K562 (cell line): ENCODE data around the gene USP19. TPM values are rescaled to one million over a fixed set of nuclear protein-coding genes. Genes with fewer than 3 reads are reported as not detected.

Source experiments
- ATAC-seq: fragments of 200-7000 bp; cut with Tn5 transposase; 3 replicates; pipeline ENCODE4 v1.9.1; 2020; ENCODE audit warnings: moderate library complexity
- BruUV-seq: library from RNA; stranded (reverse); fragments of 400-500 nt; replicated peaks from 2 replicates; lab custom pipeline; 2021; lab: Mats Ljungman, UMichigan
- CTCF ChIA-PET: fragments of 300-600 bp; formaldehyde crosslinking; extraction: SDS; loops from one replicate; lab custom pipeline; 2021; ENCODE audit warnings: low intra/inter-chr PET ratio; lab: Yijun Ruan, JAX
- POLR2A ChIA-PET: fragments of 300-600, 350-650 bp; sonication (Branson Sonifier 250); formaldehyde crosslinking; extraction: SDS; loops from one replicate; lab custom pipeline; 2021; ENCODE audit warnings: antibody characterized with exemption, inconsistent platforms; lab: Yijun Ruan, JAX
- DNase-seq, 4 experiments: peaks; one replicate each; pipeline versions ENCODE4 v3.0.0 to v3.0.0-alpha.2; 2011 to 2018; ENCODE audit warnings: low spot score in 3 of 4, mixed read lengths in 3 of 4; ENCODE audit errors: extremely low read depth in 1 of 4
- FAIRE-seq: peaks from 2 replicates; lab custom pipeline; 2011; peaks lifted over from hg19 to GRCh38; lab: Jason Lieb, UNC
- H2AFZ ChIP-seq: 2 replicates; pipeline ENCODE4 v1.6.0; 2011; ENCODE audit warnings: low read depth, low read length, control low read depth, inconsistent platforms
- H3K27ac ChIP-seq: fragments of 200-600 bp; 3 replicates; pipeline ENCODE4 v1.8.0; 2011; ENCODE audit warnings: low read depth, mild to moderate bottlenecking, control low read depth, inconsistent platforms, low read length, moderate library complexity, mixed read lengths; ENCODE audit errors: extremely low read depth
- H3K27me3 ChIP-seq, 2 experiments: fragments of 300-600 bp in 1 of 2; 2 replicates in 1 of 2; 3 replicates in 1 of 2; pipeline versions ENCODE4 v1.6.0 to v1.8.0; 2011; ENCODE audit warnings: inconsistent platforms in 2 of 2, low read length in 2 of 2, mild to moderate bottlenecking in 1 of 2, mixed read lengths in 1 of 2, moderate library complexity in 1 of 2; ENCODE audit not compliant: control insufficient read depth in 2 of 2, insufficient read depth in 2 of 2
- H3K36me3 ChIP-seq: fragments of 300-600 bp; 3 replicates; pipeline ENCODE4 v1.8.0; 2011; ENCODE audit warnings: mild to moderate bottlenecking, low read length, inconsistent platforms; ENCODE audit not compliant: control insufficient read depth, insufficient read depth
- H3K4me1 ChIP-seq, 2 experiments: fragments of 200-600 bp in 1 of 2; replicated peaks in 1 of 2; 2 replicates in 1 of 2; 3 replicates in 1 of 2; pipeline versions ENCODE4 v1.5.1 to v1.8.0; 2011; ENCODE audit warnings: inconsistent platforms in 2 of 2, low read length in 2 of 2, mild to moderate bottlenecking in 1 of 2, mixed read lengths in 1 of 2, moderate library complexity in 1 of 2; ENCODE audit not compliant: control insufficient read depth in 2 of 2, insufficient read depth in 2 of 2
- H3K4me2 ChIP-seq: 2 replicates; pipeline ENCODE4 v1.6.1; 2011; ENCODE audit warnings: low read length, control low read depth, inconsistent platforms, mixed read lengths; ENCODE audit not compliant: insufficient read depth
- H3K4me3 ChIP-seq: fragments of 200-600 bp; sonication (generic), shearing (Covaris generic); 2 replicates; pipeline ENCODE4 v1.5.1; 2016; ENCODE audit warnings: control low read depth, inconsistent platforms
- H3K79me2 ChIP-seq: fragments of 200-600 bp; 3 replicates; pipeline ENCODE4 v1.8.0; 2011; ENCODE audit warnings: low read length, inconsistent platforms; ENCODE audit not compliant: control insufficient read depth, insufficient read depth
- H3K9ac ChIP-seq, 2 experiments: 2 replicates each; pipeline versions ENCODE4 v1.6.0 to v1.6.1; 2011; ENCODE audit warnings: low read depth in 2 of 2, low read length in 2 of 2, control low read depth in 1 of 2, inconsistent platforms in 1 of 2, mild to moderate bottlenecking in 1 of 2, mixed read lengths in 1 of 2; ENCODE audit not compliant: insufficient read depth in 1 of 2
- H3K9me1 ChIP-seq: one replicate; pipeline ENCODE4 v1.6.0; 2011; ENCODE audit warnings: inconsistent platforms, mild to moderate bottlenecking, low read length, moderate library complexity; ENCODE audit not compliant: control insufficient read depth, insufficient read depth
- H3K9me3 ChIP-seq: replicated peaks from 2 replicates; pipeline ENCODE4 v1.5.1; 2011; ENCODE audit warnings: low read depth, low read length, inconsistent platforms; ENCODE audit not compliant: control insufficient read depth, insufficient read depth
- H4K20me1 ChIP-seq: replicated peaks from 2 replicates; pipeline ENCODE4 v1.6.1; 2011; ENCODE audit warnings: low read length, inconsistent platforms, mixed read lengths; ENCODE audit not compliant: control insufficient read depth, insufficient read depth
- CREM ChIP-seq: IDR thresholded peaks from 2 replicates; pipeline ENCODE4 v1.6.1; 2014; ENCODE audit warnings: antibody characterized with exemption, low read depth
- DDX20 ChIP-seq: fragments of 450-650 bp; IDR thresholded peaks from 2 replicates; pipeline ENCODE4 v1.6.1; 2016; ENCODE audit warnings: missing genetic modification characterization, low read depth, mild to moderate bottlenecking, missing compliant biosample characterization, moderate library complexity
- EP400 ChIP-seq: fragments of 450-650 bp; IDR thresholded peaks from 2 replicates; pipeline ENCODE4 v1.6.1; 2017; ENCODE audit warnings: antibody characterized with exemption, mild to moderate bottlenecking, moderate library complexity
- FOXA1 ChIP-seq: fragments of 450-650 bp; IDR thresholded peaks from 2 replicates; pipeline ENCODE4 v1.6.1; 2016; ENCODE audit warnings: mild to moderate bottlenecking, borderline replicate concordance
- JUND ChIP-seq, 2 experiments: IDR thresholded peaks; 2 replicates in 1 of 2; 3 replicates in 1 of 2; pipeline ENCODE4 v1.6.1; 2011; ENCODE audit warnings: borderline replicate concordance in 2 of 2, low read depth in 2 of 2, low read length in 2 of 2, improper control_type of control experiment in 1 of 2, missing biosample characterization in 1 of 2, missing genetic modification characterization in 1 of 2, missing genetic modification reagents in 1 of 2
- LCOR ChIP-seq: sonication (generic); formaldehyde crosslinking; IDR thresholded peaks from 2 replicates; pipeline ENCODE4 v1.8.0; 2022; ENCODE audit warnings: mild to moderate bottlenecking, missing genetic modification reagents
- NCOA4 ChIP-seq: fragments of 450-650 bp; IDR thresholded peaks from 2 replicates; pipeline ENCODE4 v1.6.1; 2018; ENCODE audit warnings: mild to moderate bottlenecking; ENCODE audit not compliant: partially characterized antibody
- RB1 ChIP-seq: fragments of 450-650 bp; IDR thresholded peaks from 2 replicates; pipeline ENCODE4 v1.6.1; 2017; ENCODE audit warnings: low read depth, mild to moderate bottlenecking
- SNRNP70 ChIP-seq: fragments of 200-400 bp; formaldehyde crosslinking; optimal IDR thresholded peaks from 2 replicates; pipeline ENCODE3; 2017; ENCODE audit warnings: low read depth, low read length
- SUPT5H ChIP-seq: fragments of 450-650 bp; IDR thresholded peaks from 2 replicates; pipeline ENCODE4 v1.6.1; 2016
- TCF7L2 ChIP-seq: fragments of 150-350 bp; IDR thresholded peaks from 2 replicates; pipeline ENCODE4 v1.6.1; 2016; ENCODE audit warnings: low read depth, mild to moderate bottlenecking, low read length, moderate library complexity
- TCFL5 ChIP-seq: fragments of 250-450 bp; sonication (Bioruptor Pico); conservative IDR thresholded peaks from 2 replicates; pipeline ENCODE4 v1.6.1; 2021; ENCODE audit warnings: mild to moderate bottlenecking, moderate library complexity, matching md5 sums
- TFAP4 ChIP-seq: sonication (generic); formaldehyde crosslinking; IDR thresholded peaks from 2 replicates; pipeline ENCODE4 v1.8.0; 2022; ENCODE audit warnings: missing genetic modification reagents, mild to moderate bottlenecking, moderate library complexity, borderline replicate concordance
- THRB ChIP-seq: fragments of 450-650 bp; formaldehyde crosslinking; conservative IDR thresholded peaks from 2 replicates; pipeline ENCODE4 v1.4.0; 2022; ENCODE audit warnings: mild to moderate bottlenecking, missing genetic modification characterization
- ZNF584 ChIP-seq: fragments of 200-800 bp; sonication (Bioruptor generic); IDR thresholded peaks from 2 replicates; pipeline ENCODE4 v1.6.1; 2016; ENCODE audit warnings: low read depth, mild to moderate bottlenecking, missing genetic modification characterization, missing compliant biosample characterization
- WGBS: fragments of 100-300 bp; shearing (Covaris generic); methylation state at CpG from one replicate; pipeline ENCODE4 v1.1.6; 2016; ENCODE audit warnings: low coverage, mixed read lengths; ENCODE audit not compliant: insufficient coverage; ENCODE audit errors: missing lambda C conversion rate; 5-methylcytosine and 5-hydroxymethylcytosine counted together
- in situ Hi-C: fragments of 300-500 bp; cut with MboI; formaldehyde crosslinking; loops from 4 replicates; pipeline ENCODE4 v1.15.0; 2018; ENCODE audit warnings: inconsistent platforms, mixed read lengths
- intact Hi-C: fragments of 100-400 bp; cut with micrococcal nuclease; formaldehyde crosslinking; loops from 2 replicates; pipeline ENCODE4 v1.14.2; 2022
- polyA plus RNA-seq, 8 experiments: library from polyadenylated mRNA; depleted of rRNA in 4 of 8; stranded (reverse) in 5 of 8; unstranded in 3 of 8; fragments of >200 nt; fragmentation: Nextera tagmentation in 2 of 8; fragmentation: Illumina TruSeq in 1 of 8; extraction: Ambion mirVana in 2 of 8; extraction: Trizol in 1 of 8; gene quantifications; 2 replicates each; pipeline versions ENCODE4 v1.2.1 to v1.2.3, GENCODE V29; 2011 to 2014; ENCODE audit warnings: inconsistent platforms in 1 of 8, missing spikeins in 1 of 8
- total RNA-seq, 7 experiments: library from RNA; depleted of rRNA in 6 of 7; stranded (reverse); fragments of >200 nt in 6 of 7; fragmentation: Illumina TruSeq in 2 of 7; extraction: Trizol in 2 of 7; gene quantifications; 2 replicates each; pipeline versions ENCODE4 v1.2.1 to v1.2.3, GENCODE V29; 2011 to 2021; ENCODE audit warnings: low replicate concordance in 1 of 7

Gene USP19
- total and polyA plus RNA-seq, 9 of the 15 experiments (the other 6 are each of a cell fraction or from before 2014, with no cell fraction given): 0.24 to 65.9 (median 36.9) TPM

GRCh38 chr3:49119036-49119435, 1.6 kb downstream of the USP19 start:
- POLR2A ChIA-PET: no interaction called here
- peaks cover 55% of the 10 kb centered on the region for H3K36me3 ChIP-seq
- CTCF ChIA-PET: no interaction called here

More at GRCh38 chr3:49119036-49119435, 1.6 kb downstream of the USP19 start:
- no peaks in the 10 kb centered on the region for H4K20me1 ChIP-seq
- H3K27ac ChIP-seq: peak overlapping the region; percentile 97; the same call in 1 of the 3 replicates
- peaks cover 9 to 40% of the 10 kb centered on the region in 2 experiments; a peak in 4 of 5 replicates for H3K4me1 ChIP-seq
- no peaks in the 10 kb centered on the region for H3K9me1 ChIP-seq
- in situ Hi-C loops (no loop called here), intact Hi-C loops (no loop called here)
- no TSS peak for BruUV-seq
- peak overlapping the region; percentile 100; the same call in 1 of the 2 replicates for H3K4me2 ChIP-seq
- ATAC-seq: no peak
- H3K79me2 ChIP-seq: peaks cover 20% of the 10 kb centered on the region
- H2AFZ ChIP-seq: no peak overlapping the region
- peak overlapping the region in 1 of 2 experiments; percentile 98; a peak in 2 of 4 replicates for H3K9ac ChIP-seq
- no peaks in the 10 kb centered on the region for H3K9me3 ChIP-seq
- DNase-seq: no peak
- TF ChIP-seq EP400: no peak
- no peak for TF ChIP-seq CREM
- TF ChIP-seq ZNF584: no peak
- TF ChIP-seq TCFL5: no peak
- no peak for TF ChIP-seq TFAP4
- TF ChIP-seq TCF7L2: no peak
- TF ChIP-seq DDX20 (tag): no peak
- no peak for TF ChIP-seq RB1
- no peak for TF ChIP-seq FOXA1
- TF ChIP-seq LCOR: no peak
- no peak for TF ChIP-seq THRB (CRISPR knock-in tag)
- TF ChIP-seq NCOA4: no peak
- no peak for TF ChIP-seq SUPT5H
- TF ChIP-seq SNRNP70: no peak
- no peak for TF ChIP-seq JUND (IDR thresholded peaks at IDR 0.05; ENCODE audit: borderline replicate concordance, low read depth, low read length)
- TF ChIP-seq JUND (tag; IDR thresholded peaks at IDR 0.05; ENCODE audit: borderline replicate concordance, low read depth, low read length): no peak
- no peak for FAIRE-seq
- H3K27me3 ChIP-seq: no peaks in the 10 kb centered on the region
- H3K4me3 ChIP-seq: no peak overlapping the region
- 95% methylated on average over 6 of the region's 10 CpGs for WGBS
